ENCODE data around the gene C17orf107. TPM values are rescaled to one million over a fixed set of nuclear protein-coding genes. Genes with fewer than 3 reads are reported as not detected.
"Not testable (repeated sequence)": the region's sequence is repeated elsewhere in the genome, so short reads cannot be mapped to it uniquely, and the experiment has no call there.

The C17orf107 gene
- total RNA-seq, 1 donor, result 4.0 TPM

- no peaks in the 10 kb centered on the region for H3K9me3 ChIP-seq (ENCODE audit: low read depth, low read length)
- no peak overlapping the region for H3K4me3 ChIP-seq (ENCODE audit: insufficient read depth, low read length)
- H3K36me3 ChIP-seq (ENCODE audit: insufficient read depth, low read length), result no peaks in the 10 kb centered on the region
- TF ChIP-seq CTCF (IDR thresholded peaks at IDR 0.05; ENCODE audit: extremely low read depth, low read depth, low read length), result no peak
- peaks cover 46% of the 10 kb centered on the region for H4K20me1 ChIP-seq (ENCODE audit: insufficient read depth, low read length)
- DNase-seq (ENCODE audit: insufficient read length, low spot score, missing footprints), result no peak
- no peak overlapping the region for H3K27ac ChIP-seq (ENCODE audit: low read depth, low read length)
- H3K4me1 ChIP-seq (ENCODE audit: insufficient read depth, low read length), result peaks cover 12% of the 10 kb centered on the region
- no peak overlapping the region for H3K4me2 ChIP-seq (ENCODE audit: insufficient read depth, low read length)
- no peaks in the 10 kb centered on the region for H3K27me3 ChIP-seq (ENCODE audit: insufficient read depth, low read length)
- H3K79me2 ChIP-seq (ENCODE audit: insufficient read depth, low read length), result peaks cover 59% of the 10 kb centered on the region
- H2AFZ ChIP-seq (ENCODE audit: low read length), result no peak overlapping the region
Observed at GRCh38 chr17:4853208-4853671, 46.1 kb upstream of the C17orf107 start.

GRCh38 chr17:4854111-4854681 lies 45.1 kb upstream of the C17orf107 start:
- Histone ChIP-seq H3K4me1 (ENCODE audit: insufficient read depth, low read length) (peaks cover 16% of the 10 kb centered on the region), H3K27me3 (ENCODE audit: insufficient read depth, low read length) (no peaks in the 10 kb centered on the region), H3K36me3 (ENCODE audit: insufficient read depth, low read length) (no peaks in the 10 kb centered on the region), H2AFZ (ENCODE audit: low read length) (no peak overlapping the region), H4K20me1 (ENCODE audit: insufficient read depth, low read length) (peaks cover 45% of the 10 kb centered on the region), H3K9me3 (ENCODE audit: low read depth, low read length) (no peaks in the 10 kb centered on the region), H3K27ac (ENCODE audit: low read depth, low read length) (no peak overlapping the region), H3K4me2 (ENCODE audit: insufficient read depth, low read length) (no peak overlapping the region), H3K79me2 (ENCODE audit: insufficient read depth, low read length) (peaks cover 53% of the 10 kb centered on the region), H3K4me3 (ENCODE audit: insufficient read depth, low read length) (no peak overlapping the region)
- no peak for TF ChIP-seq CTCF (IDR thresholded peaks at IDR 0.05; ENCODE audit: extremely low read depth, low read depth, low read length)
- peak; percentile 62 for DNase-seq (ENCODE audit: insufficient read length, low spot score, missing footprints)

GRCh38 chr17:4856271-4856936 lies 42.9 kb upstream of the C17orf107 start:
- Histone ChIP-seq H3K79me2 (ENCODE audit: insufficient read depth, low read length) (peaks cover 46% of the 10 kb centered on the region), H3K9me3 (ENCODE audit: low read depth, low read length) (no peaks in the 10 kb centered on the region), H3K4me2 (ENCODE audit: insufficient read depth, low read length) (no peak overlapping the region), H2AFZ (ENCODE audit: low read length) (no peak overlapping the region), H3K27me3 (ENCODE audit: insufficient read depth, low read length) (no peaks in the 10 kb centered on the region), H4K20me1 (ENCODE audit: insufficient read depth, low read length) (peaks cover 30% of the 10 kb centered on the region), H3K4me3 (ENCODE audit: insufficient read depth, low read length) (no peak overlapping the region), H3K27ac (ENCODE audit: low read depth, low read length) (no peak overlapping the region), H3K4me1 (ENCODE audit: insufficient read depth, low read length) (peaks cover 13% of the 10 kb centered on the region), H3K36me3 (ENCODE audit: insufficient read depth, low read length) (peaks cover 5% of the 10 kb centered on the region)
- TF ChIP-seq CTCF (IDR thresholded peaks at IDR 0.05; ENCODE audit: extremely low read depth, low read depth, low read length), result no peak
- peak; percentile 57 for DNase-seq (ENCODE audit: insufficient read length, low spot score, missing footprints)

DNA sequence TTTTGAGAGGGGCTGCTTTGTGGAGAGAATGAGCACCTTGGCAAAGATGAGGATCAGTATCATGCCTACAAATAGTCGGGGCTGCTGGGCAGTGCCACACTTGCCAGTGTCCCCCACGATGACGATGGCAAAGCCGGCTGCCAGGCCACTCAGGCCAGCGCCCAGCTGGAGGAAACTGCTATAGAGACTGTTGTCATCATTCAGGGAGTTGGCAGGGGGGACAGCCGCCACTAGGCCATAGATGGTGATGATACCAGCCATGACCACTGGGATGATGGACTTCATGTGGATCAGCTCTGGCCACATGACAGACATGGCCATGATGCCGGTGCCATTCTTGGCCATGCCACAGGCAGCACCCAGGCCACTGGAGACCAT lies 42.4 kb upstream of the C17orf107 start:
- Histone ChIP-seq H3K9me3 (ENCODE audit: low read depth, low read length) (no peaks in the 10 kb centered on the region), H3K79me2 (ENCODE audit: insufficient read depth, low read length) (peaks cover 46% of the 10 kb centered on the region)
- TF ChIP-seq CTCF (IDR thresholded peaks at IDR 0.05; ENCODE audit: extremely low read depth, low read depth, low read length), result no peak

DNA sequence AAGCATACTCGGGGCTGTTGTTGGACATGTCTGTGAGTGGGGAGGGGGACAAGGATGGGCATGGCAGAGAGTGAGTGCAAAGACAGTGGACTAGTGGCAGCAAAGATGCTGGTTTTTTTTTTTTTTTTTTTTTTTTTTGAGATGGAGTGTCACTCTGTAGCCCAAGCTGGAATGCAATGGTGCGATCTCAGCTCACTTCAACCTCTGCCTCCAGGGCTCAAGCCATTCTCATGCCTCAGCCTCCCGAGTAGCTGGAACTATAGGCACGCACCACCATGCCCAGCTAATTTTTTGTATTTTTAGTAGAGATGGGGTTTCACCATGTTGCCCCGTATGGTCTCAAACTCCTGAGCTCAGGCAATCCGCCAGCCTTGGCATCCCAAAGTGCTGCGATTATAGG lies 42.0 kb upstream of the C17orf107 start:
- not testable (repeated sequence) for H3K4me2 ChIP-seq (ENCODE audit: insufficient read depth, low read length); H3K4me1 ChIP-seq (ENCODE audit: insufficient read depth, low read length); H3K36me3 ChIP-seq (ENCODE audit: insufficient read depth, low read length); H3K9me3 ChIP-seq (ENCODE audit: low read depth, low read length); H2AFZ ChIP-seq (ENCODE audit: low read length); H3K27ac ChIP-seq (ENCODE audit: low read depth, low read length); H3K27me3 ChIP-seq (ENCODE audit: insufficient read depth, low read length); DNase-seq (ENCODE audit: insufficient read length, low spot score, missing footprints); H3K4me3 ChIP-seq (ENCODE audit: insufficient read depth, low read length)
- Histone ChIP-seq H3K79me2 (ENCODE audit: insufficient read depth, low read length) (peaks cover 48% of the 10 kb centered on the region), H4K20me1 (ENCODE audit: insufficient read depth, low read length) (peaks cover 28% of the 10 kb centered on the region)

More for the DNA sequence above, 42.4 kb upstream of the C17orf107 start:
- no peaks in the 10 kb centered on the region for H3K27me3 ChIP-seq (ENCODE audit: insufficient read depth, low read length)
- no peak for DNase-seq (ENCODE audit: insufficient read length, low spot score, missing footprints)
- H3K27ac ChIP-seq (ENCODE audit: low read depth, low read length), result no peak overlapping the region
- H3K36me3 ChIP-seq (ENCODE audit: insufficient read depth, low read length), result peaks cover 5% of the 10 kb centered on the region
- H3K4me2 ChIP-seq (ENCODE audit: insufficient read depth, low read length), result no peak overlapping the region
- H2AFZ ChIP-seq (ENCODE audit: low read length), result no peak overlapping the region
- H3K4me1 ChIP-seq (ENCODE audit: insufficient read depth, low read length), result peaks cover 13% of the 10 kb centered on the region
- no peak overlapping the region for H3K4me3 ChIP-seq (ENCODE audit: insufficient read depth, low read length)
- H4K20me1 ChIP-seq (ENCODE audit: insufficient read depth, low read length), result peaks cover 30% of the 10 kb centered on the region
